Middle frontal gyrus (tissue), 1 donor: ENCODE results near the gene CD200.
A peak's percentile ranks its signal among the peaks of the same experiment; 100 is the strongest.

Source experiments
- DNase-seq: peaks from one replicate; pipeline ENCODE4 v3.0.0-alpha.2; 2015; ENCODE audit warnings: low spot score; ENCODE audit errors: extremely low spot score

Gene CD200

DNA sequence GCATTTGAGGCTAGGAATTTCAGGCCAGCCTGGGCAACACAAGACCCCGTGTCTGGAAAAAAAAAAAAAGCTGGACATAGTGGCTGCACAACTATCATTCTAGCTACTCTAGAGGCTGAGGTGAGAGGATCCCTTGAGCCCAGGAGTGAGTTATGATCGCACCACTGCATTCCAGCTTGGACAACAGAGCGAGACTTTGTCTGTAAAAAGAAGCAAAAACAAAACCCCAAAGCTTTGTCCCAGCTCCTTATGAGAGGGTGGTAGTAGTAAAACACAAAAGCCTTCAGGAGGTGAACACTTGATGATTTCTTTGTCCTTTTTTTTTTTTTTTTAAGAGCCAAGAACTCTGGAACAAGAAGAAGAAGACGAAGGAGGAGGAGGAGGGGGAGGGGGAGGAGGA, 1.1 kb upstream of the CD200 start:
- DNase-seq = no peak

DNA sequence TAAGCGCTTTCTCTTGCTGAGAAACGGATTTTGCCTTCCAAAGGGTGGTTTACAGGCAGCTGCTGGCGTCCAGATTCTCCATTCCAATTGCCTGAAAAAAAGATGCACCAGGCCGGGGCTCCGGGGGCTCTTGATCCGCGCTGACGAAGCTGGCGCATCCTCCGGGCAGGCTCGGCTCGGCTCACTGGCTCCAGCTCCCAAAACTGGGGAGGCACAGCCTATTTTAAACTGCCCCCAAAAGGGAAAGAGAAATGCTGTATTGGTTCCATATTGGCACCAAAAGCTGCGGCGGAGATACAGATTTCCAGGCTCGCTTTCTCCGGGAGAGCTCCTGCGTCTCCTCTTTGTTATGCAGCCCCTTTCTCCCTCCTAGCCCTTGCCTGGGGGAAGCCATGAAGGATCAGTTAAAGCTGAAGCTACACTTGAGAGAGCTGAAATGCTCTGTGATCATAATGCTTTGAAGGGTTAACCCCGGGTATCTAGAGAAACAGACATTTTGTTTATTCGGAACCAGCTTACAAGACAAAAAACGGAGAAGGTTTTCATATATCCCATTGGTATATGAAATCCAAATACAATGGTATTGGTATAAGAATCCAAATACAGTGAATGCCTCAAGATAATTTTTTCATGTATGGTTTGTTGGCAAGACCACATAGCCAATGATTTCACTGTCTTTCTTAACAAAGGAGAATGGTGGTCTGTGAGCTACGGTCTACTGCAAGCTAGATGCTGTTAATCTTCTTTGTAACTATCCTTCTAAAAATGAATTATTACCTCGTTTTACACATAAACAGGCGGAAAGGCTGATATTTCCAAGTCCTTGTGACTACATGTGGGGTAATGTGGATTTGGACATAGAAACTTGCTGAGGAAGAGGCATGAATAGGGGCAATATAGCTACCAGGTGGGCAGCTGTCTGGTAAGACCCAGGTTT, 693 bp downstream of the CD200 start:
- peak; percentile 61 for DNase-seq

DNA sequence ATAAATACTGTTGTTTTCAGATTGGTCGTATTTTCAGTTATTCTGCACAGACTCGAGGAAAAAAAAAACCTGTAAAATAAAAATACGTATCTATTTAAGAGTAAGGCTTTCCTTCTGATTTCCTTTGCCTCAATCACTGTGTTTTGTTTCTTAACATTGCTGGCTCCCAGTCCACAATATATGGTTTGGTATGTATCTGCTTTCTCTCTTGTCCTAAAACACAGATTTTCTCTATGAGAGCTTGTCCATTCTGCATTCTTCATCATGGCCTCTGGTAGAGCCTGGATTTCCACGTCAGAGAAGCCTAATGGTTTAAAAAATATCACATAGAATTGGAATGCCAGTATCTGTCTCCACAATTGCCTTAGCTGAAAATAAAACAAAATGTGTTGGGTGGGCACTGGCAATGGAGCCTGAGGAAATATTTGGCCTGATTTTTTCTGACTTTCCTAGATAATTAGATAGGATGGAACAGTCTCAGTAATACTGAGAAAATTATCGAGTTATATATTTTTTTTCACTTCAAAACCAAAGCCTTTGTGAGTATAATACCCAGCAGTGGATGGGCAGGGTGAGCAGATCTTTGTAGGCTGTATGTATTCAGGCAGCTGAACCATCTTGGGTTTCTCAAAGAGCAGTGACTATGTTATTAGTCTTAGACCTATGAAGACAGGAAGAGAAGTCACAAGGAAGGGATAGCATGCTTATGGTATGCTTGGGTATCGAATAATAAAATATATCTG, 1.9 kb downstream of the CD200 start:
- no peak for DNase-seq

DNA sequence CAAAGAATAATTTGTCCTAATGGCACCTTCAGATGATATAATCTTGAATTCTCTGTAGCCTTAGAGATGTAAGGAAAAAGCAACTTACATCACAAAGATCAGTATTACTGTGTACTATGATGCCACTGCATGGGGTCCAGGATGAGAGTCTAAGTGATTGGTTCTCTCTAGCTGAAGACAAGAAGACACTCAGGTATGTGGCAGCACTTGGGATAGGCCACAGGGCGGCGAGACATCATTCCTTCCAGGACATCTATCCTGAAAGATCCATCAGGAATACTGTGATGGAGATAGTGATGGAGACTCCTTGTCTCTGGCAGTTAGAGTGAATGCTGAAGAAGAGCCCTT, 2.5 kb downstream of the CD200 start:
- no peak for DNase-seq

DNA sequence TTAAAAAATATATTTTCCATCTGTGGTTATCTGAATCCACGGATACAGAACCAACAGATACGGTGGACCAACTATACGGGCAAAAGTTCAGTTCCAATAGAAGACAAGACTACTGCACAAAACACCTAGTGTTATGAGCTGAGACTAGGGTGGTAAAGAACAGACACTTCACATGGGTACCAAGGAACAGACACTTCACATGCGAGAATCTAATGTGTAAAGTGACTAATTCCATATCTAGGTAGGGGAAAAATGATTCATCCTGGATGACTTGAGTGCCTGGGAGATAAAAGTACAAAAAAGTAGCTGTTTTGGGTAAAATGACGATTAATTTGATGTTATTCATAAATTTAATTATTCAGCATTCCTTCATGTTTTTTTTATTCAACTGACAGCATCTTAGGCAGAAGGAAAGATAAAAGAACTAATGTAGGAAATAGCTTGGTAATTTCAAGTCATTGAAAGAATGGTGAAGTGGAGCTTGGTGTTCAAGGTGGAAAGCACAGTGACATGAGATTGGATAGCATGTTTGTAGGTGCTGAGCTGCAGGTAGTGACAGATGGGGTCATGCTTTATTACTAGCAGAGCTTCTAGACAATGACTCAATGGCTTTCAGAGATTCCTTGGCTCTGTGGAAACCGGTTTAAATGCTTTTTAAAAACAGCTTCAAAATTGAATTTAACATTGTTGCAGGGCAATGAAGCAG, 5.2 kb downstream of the CD200 start:
- DNase-seq = no peak

DNA sequence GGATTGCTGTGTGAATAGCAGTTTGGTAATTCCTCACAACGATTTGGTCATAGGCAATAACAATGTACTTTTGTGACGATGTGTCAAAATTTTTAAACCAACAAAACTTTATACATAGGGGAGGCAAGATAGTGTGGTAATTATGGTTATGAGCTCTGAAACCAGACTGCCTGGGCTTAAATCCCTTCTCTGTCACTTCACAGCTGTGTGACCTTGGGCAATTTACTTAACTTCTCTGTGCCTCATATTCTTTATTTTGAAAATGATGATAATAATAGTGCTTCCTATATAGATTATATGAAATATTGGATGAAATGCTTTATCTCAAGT, 5.7 kb downstream of the CD200 start:
- DNase-seq = no peak

DNA sequence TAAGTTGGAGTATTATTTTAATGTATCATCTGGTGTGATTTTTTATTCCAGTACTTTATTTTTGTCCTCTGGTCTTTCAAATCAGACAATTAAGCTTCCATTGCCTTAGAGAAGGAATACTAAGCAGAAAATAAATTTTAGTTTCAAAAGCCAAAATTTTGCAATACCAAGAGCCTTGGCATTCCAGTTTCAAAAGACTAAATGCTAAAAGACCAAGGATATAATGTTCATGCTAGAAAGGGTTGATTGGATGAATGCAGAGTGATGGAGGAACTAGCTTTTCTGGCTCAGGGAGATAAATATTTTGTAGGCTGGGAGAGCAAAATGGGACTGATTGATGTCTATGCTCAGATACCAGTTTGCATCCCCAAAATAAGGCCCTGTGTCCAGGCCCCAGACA, 6.2 kb downstream of the CD200 start:
- no peak for DNase-seq

DNA sequence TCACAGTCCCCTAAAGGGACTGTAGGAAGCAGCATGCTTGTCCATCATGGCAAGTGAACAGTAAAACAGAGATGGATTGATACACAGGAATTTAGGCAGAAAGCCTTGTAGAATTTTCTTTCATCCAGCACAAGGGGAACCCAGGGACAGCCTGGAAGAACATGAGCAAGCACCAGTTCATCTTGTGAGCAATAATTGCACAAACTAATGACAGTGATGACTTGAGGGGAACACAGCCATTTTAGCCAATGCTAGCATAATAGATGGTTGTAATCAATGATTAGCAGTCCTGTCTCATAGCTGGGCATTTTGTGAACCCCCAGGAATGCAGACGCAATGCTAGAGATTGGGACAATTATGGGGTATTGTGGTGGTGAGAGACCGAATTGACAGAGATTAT, 6.7 kb downstream of the CD200 start:
- DNase-seq = no peak

DNA sequence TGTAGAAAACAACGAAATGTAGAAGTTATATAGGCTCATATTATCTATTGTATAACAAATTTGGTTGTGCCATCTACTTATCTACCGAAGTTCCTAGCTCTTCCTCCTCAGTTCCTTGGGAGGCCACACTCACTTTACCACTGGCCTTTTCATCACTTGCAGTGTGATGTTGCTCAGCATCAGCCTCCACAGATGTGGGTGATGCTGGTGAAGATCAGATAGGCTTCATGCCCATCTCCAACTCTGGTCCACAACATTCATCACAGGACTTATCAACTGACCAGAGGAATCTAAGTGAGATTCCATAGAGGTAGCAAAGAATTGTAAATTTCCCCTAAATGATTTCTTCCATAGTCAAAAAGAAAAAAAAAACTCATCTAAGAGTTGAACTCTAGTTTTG, 8.4 kb downstream of the CD200 start:
- DNase-seq = no peak

DNA sequence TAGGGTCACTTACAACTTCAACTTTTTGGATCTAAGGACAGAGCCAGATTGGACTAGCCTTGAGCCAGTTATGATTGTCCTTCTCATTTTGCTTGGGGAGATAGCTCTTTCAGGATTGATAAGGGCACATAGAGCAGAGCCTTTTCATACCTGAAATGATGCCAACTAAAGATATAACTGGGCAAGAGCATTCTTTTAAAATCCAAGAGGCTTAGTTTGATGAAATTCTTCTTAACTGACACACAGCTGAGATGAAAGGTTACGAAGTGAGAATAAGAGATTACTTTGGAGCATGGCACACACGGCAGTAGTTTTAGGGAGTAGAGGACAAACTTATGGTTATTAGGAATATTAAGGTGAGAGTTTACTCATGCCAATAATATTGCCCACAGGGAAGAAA, 12.7 kb downstream of the CD200 start:
- DNase-seq = no peak

DNA sequence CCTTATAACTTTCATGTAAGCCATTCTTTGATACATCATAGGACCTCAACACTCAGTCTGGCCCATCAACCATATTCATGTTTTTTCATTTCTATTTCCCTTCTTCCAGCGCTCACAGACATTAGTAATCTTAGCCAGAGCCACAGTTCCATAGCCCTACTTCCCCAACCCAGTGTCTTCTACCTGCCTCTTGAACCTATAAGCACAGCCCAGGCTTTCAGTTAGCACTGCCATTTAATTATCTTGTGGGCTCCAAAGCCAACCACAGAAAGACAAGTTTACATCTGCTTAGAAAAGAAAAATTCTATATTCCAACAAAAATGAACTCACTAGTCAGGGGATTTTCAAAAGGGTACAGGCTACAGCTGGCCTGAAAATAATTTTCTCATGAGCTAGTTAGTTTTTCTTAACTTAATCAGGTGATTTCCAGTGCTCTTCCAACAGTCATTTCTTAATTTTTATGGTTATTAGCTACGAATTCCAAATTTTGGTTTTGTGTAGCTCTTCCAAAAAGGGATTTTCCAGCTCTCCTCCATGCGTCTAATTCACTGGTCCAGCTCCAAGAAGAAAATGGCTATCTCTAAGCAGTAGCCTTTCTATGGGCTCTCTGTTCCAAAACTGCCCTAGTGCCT, 13.7 kb downstream of the CD200 start:
- no peak for DNase-seq

DNA sequence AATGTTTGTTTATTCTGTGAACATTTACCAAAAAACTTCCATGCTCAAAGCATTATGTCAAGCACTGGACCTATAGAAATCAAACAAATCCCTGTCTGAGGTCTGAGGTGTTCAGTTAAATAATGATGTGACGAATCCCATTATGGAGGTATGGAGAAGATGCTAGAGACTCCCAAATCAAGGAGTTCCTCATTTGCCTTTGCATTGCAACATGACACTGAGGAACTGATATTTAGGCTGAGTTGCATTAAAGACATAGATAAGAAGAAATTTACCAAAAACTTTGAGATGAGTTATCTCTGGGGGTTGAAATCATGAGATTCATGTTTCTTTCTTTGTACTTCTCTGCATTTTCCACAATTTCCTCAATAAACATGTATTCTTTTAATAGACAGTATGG, 16.0 kb downstream of the CD200 start:
- no peak for DNase-seq

DNA sequence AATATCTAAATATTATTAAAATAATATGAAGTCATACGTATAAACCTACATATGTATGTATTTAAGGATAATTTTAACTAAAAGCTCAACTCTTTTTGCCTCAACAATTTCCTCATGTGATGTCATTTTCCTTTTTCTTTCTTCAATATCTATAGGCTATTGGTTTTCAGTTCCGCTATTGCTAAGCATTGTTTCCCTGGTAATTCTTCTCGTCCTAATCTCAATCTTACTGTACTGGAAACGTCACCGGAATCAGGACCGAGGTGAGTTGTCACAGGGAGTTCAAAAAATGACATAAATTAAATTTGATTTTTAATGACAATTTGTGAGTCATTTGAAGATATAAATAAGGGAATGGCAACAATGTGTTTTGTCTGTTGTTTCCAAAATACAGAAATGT, 16.6 kb downstream of the CD200 start:
- DNase-seq = no peak

DNA sequence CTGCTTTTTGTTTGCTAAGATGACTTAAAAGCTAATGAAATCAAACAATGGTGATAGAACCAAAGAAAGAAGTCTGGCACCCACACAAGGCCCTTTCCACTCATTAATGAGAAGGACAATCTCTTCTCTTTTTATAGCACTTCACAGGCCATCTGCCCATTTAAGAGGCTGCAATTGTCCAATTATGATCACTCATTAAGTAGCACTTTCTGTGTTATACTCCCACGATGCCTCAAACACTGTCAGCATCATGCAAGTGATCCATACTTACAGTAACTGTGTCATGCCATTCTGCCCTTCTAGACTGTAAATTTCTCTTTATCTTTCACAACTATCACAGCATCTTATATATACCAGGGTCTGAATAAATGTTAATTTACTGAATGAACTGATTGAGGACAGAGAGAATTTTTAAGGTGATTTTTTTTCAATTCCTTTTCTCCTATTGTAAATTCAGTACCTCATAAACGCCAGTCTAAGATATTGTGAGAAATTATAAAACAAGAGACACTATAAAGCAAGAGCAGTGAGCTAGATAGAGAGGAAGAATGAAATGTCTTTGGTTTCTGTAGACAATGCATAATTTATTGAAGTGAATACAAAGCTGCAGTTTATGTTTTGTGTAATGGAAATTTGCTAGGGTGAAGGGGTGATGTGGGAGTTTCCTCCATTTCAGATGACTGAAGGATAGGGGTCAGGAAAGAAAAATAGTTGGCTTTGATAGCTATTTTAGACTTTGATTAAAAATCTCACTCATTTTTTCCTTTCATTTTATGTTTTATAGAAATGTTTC, 17.3 kb downstream of the CD200 start:
- DNase-seq = no peak

DNA sequence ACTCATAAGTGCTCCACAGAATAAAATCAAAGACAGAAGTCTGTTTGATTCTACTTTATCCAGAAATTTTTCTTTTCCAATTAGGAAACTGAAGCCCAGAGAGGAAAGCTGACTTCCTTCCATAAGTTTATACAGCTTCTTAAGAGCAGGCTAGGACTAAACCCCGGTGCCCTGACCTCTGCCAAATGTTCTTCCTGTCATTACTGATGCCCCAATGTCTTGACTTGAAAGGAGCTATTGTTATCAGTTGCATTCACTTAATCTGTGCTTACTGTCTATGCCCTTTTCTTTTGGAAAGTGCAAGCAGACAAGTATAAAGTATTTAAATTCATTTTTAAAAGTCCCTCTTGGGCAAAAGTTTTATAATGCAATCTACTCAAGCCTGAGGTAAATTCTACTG, 18.1 kb downstream of the CD200 start:
- DNase-seq = no peak

DNA sequence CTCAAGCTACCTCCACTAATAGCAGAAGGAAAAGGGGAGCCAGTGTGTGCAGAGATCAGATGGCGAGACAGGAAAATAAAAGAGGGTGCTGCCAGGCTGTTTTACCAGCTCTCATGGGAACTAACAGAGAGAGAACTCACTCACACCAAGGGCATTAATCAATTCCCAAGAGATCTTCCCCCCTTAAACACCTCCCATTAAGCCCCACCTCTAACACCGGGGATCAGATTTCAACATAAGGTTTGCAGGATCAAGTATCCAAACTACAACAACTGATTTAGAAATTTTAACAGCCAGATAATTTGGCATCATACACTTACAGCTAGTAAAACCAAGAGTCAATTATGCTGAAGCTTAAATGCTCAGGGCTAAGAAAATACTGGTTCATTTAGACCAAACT, 18.9 kb downstream of the CD200 start:
- no peak for DNase-seq

DNA sequence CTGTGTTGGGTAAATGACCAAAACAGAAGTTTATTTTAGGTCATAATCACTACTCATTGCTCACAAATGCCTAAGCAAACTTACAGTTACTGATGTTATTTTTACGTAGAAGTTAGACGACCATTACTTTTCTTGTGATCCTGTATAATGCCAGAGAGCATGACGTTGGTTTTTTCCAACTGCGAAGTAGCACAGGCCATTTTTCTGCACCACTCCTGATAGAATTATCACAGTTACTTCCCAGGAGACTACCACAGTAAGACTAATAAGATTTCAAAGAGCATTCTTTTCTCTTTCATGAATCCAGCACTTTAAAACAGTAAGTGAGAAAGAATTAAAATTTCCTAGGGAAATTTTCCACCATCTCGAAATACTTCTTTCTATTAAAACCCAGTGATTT, 19.8 kb downstream of the CD200 start:
- no peak for DNase-seq

DNA sequence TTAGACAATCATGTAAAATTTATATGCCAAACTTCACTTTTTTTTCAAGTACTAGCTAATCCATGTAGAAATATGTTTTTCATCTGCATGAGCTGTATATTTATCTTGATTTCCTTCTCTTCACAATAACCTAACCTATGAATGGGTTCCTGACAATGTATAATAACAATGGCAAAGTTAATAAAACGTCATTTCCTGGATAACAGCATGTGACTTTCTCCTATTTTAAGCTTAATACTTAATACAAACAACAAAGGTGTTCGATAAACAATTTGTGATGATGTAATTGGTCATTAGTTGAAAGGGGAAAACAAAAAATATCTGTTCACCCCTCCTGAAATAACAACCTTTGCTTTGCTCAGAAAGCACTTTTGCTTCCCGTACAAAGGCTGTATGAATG, 20.4 kb downstream of the CD200 start:
- DNase-seq = no peak

DNA sequence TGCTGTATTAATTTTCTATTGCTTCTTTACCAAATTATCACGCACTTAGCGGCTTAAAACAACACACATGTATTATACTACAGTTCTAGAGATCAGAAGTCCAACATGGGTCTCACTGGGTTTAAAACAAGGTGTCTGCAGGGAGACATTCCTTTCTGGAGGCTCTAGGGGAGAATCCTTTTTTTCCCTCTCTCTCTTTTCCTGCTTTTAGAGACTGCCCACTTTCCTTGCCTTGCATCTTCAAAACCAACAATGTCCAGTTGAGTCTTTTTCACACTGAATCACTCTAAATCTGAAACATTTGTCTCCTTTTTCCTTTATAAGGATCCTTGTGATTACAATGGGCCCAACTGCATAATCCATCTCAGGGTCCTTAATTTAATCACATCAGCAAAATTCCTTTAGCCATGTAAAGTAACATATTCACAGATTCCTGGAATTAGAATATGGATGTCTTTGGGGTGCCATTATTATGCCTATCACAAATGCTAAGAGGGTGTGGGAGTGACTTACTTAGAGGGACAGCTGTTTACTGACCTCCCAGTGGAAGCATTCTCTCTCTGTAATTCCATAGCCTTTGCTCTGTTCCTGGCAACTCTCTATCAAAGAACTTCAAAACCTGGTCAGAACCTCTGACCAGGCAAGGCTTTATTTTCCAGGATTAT, 21.8 kb downstream of the CD200 start:
- DNase-seq = no peak

DNA sequence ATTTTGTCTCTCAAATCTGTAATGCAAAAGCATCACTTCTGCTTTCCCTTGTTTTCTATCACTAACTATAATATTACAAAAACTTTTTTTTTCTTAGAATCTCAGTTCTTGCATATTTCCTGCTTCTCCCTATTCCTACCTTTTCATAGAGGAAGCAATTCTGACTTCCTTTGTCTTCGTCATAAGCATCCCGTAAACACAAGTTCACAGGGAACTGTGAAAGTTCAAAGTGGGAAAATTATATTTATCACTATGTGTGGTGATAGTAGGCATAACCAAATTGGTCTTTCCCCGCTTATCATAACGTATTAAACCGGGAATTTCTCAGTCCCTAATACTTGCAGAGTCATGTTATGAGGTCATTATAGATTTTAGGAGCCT, 22.3 kb downstream of the CD200 start:
- no peak for DNase-seq
